ENCODE data around the gene POLR1E. TPM values are rescaled to one million over a fixed set of nuclear protein-coding genes. Genes with fewer than 3 reads are reported as not detected.

POLR1E gene
- total and polyA plus RNA-seq, 9 of the 15 experiments (the other 6 are each of a cell fraction or from before 2014, with no cell fraction given), result 18.9 to 102 (median 74.4) TPM

- TF ChIP-seq SMARCA5 (IDR thresholded peaks at IDR 0.05), result peak; percentile 39; the same call in 1 of the 2 replicates
- TF ChIP-seq, protein P1, sequence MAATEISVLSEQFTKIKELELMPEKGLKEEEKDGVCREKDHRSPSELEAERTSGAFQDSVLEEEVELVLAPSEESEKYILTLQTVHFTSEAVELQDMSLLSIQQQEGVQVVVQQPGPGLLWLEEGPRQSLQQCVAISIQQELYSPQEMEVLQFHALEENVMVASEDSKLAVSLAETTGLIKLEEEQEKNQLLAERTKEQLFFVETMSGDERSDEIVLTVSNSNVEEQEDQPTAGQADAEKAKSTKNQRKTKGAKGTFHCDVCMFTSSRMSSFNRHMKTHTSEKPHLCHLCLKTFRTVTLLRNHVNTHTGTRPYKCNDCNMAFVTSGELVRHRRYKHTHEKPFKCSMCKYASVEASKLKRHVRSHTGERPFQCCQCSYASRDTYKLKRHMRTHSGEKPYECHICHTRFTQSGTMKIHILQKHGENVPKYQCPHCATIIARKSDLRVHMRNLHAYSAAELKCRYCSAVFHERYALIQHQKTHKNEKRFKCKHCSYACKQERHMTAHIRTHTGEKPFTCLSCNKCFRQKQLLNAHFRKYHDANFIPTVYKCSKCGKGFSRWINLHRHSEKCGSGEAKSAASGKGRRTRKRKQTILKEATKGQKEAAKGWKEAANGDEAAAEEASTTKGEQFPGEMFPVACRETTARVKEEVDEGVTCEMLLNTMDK (IDR thresholded peaks at IDR 0.05; ENCODE audit: borderline replicate concordance, insufficient read depth, low read depth, low read length, poor library complexity, severe bottlenecking), result no peak
- TF ChIP-seq CHD1 (IDR thresholded peaks at IDR 0.05; ENCODE audit: low read length), result peak; percentile 76
- no peak for TF ChIP-seq ZNF586 (CRISPR knock-in tag; conservative IDR thresholded peaks at IDR 0.05)
- TF ChIP-seq ARID4B (CRISPR knock-in tag; IDR thresholded peaks at IDR 0.05), result 0 out of 2 replicates have a peak, but pooled peaks have one; percentile 36
- TF ChIP-seq RBBP5 (IDR thresholded peaks at IDR 0.05; ENCODE audit: borderline replicate concordance, insufficient read depth, low read length, poor library complexity, severe bottlenecking), result peak; percentile 28
- 0 out of 2 replicates have a peak, but pooled peaks have one; percentile 12 for TF ChIP-seq SMARCE1 (IDR thresholded peaks at IDR 0.05)
- TF ChIP-seq SAP30 (IDR thresholded peaks at IDR 0.05; ENCODE audit: borderline replicate concordance, insufficient read depth, low read depth, low read length, poor library complexity, severe bottlenecking), result peak; percentile 71
- TF ChIP-seq MED1 (CRISPR knock-in tag; IDR thresholded peaks at IDR 0.05; ENCODE audit: borderline replicate concordance), result 0 out of 2 replicates have a peak, but pooled peaks have one; percentile 60
- TF ChIP-seq, protein P2, sequence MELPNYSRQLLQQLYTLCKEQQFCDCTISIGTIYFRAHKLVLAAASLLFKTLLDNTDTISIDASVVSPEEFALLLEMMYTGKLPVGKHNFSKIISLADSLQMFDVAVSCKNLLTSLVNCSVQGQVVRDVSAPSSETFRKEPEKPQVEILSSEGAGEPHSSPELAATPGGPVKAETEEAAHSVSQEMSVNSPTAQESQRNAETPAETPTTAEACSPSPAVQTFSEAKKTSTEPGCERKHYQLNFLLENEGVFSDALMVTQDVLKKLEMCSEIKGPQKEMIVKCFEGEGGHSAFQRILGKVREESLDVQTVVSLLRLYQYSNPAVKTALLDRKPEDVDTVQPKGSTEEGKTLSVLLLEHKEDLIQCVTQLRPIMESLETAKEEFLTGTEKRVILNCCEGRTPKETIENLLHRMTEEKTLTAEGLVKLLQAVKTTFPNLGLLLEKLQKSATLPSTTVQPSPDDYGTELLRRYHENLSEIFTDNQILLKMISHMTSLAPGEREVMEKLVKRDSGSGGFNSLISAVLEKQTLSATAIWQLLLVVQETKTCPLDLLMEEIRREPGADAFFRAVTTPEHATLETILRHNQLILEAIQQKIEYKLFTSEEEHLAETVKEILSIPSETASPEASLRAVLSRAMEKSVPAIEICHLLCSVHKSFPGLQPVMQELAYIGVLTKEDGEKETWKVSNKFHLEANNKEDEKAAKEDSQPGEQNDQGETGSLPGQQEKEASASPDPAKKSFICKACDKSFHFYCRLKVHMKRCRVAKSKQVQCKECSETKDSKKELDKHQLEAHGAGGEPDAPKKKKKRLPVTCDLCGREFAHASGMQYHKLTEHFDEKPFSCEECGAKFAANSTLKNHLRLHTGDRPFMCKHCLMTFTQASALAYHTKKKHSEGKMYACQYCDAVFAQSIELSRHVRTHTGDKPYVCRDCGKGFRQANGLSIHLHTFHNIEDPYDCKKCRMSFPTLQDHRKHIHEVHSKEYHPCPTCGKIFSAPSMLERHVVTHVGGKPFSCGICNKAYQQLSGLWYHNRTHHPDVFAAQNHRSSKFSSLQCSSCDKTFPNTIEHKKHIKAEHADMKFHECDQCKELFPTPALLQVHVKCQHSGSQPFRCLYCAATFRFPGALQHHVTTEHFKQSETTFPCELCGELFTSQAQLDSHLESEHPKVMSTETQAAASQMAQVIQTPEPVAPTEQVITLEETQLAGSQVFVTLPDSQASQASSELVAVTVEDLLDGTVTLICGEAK (IDR thresholded peaks at IDR 0.05), result 0 out of 2 replicates have a peak, but pooled peaks have one; percentile 34
- TF ChIP-seq, protein P2 (CRISPR knock-in tag; IDR thresholded peaks at IDR 0.05), result no peak
- TF ChIP-seq TRIM28 (IDR thresholded peaks at IDR 0.05), result 0 out of 2 replicates have a peak, but pooled peaks have one; percentile 4
Measured at GRCh38 chr9:37486256-37486615, 488 bp downstream of the POLR1E start (continued).

Data from K562 (cell line).